ENCODE measurements around the gene PMFBP1. TPM values are rescaled to one million over a fixed set of nuclear protein-coding genes. Genes with fewer than 3 reads are reported as not detected.

PMFBP1 gene
- total and polyA plus RNA-seq, 10 of the 15 experiments (the other 5 are each of a cell fraction or from before 2014, with no cell fraction given): 0.40 to 2.3 (median 1.1) TPM

DNA sequence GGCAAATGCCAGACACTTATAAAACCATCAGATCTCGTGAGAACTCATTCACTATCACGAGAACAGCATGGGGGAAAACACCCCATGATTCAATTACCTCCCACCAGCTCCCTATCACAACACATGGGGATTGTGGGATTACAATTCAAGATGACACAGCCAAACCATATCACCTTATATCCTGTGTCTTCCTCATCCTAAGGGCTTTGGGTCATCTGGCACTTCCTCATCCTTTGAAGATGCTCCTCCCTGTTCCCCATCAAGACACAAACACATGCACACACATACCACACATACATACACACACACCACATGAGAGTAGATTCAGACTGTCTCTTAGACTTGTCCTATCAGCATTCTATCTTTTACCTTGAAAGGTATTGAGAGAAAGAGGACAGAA, 2.8 kb upstream of the PMFBP1 start:
- ChIA-PET RAD21 (ENCODE audit: unreplicated experiment) (no interaction called here), SMC1A (ENCODE audit: uncharacterized antibody, unreplicated experiment) (no interaction called here), POLR2A (no interaction called here), CTCF (no interaction called here)
- Histone ChIP-seq H4K20me1 (ENCODE audit: control insufficient read depth, insufficient read depth) (no peaks in the 10 kb centered on the region), H3K36me3 (ENCODE audit: control insufficient read depth in 2 of 2, insufficient read depth in 2 of 2, low read length in 1 of 2) (no peaks in the 10 kb centered on the region), H2AFZ (ENCODE audit: control insufficient read depth, low read depth, low read length) (no peak overlapping the region), H3K4me3 (no peak overlapping the region), H3K9me3 (replicated peaks; ENCODE audit: control insufficient read depth, insufficient read depth, low read length) (peaks cover 8% of the 10 kb centered on the region; the same call in 2 of the 3 replicates), H3K27ac (ENCODE audit: control insufficient read depth, insufficient read depth) (no peak overlapping the region), H3K27me3 (replicated peaks in 1 of 2; ENCODE audit: control insufficient read depth in 2 of 2, insufficient read depth in 2 of 2, low read length in 1 of 2) (no peaks in the 10 kb centered on the region), H3K79me2 (ENCODE audit: control insufficient read depth, insufficient read depth, low read length) (no peaks in the 10 kb centered on the region), H3K4me2 (ENCODE audit: control insufficient read depth, insufficient read depth) (no peak overlapping the region), H3K9ac (ENCODE audit: control insufficient read depth, insufficient read depth, low read length) (no peak overlapping the region), H3K4me1 (ENCODE audit: control insufficient read depth, insufficient read depth, low read length) (peaks cover 6% of the 10 kb centered on the region)
- no TSS peak for BruUV-seq (replicated peaks)
- WGBS (ENCODE audit: insufficient coverage, insufficient replicate concordance, low lambda C conversion rate, missing lambda C conversion rate): 41% methylated on average over 2 of the region's 2 CpGs
- ATAC-seq (no peak), FAIRE-seq (no peak), DNase-seq (ENCODE audit: low read depth, low spot score) (no peak)
- no peak for TF ChIP-seq IRF4 (IDR thresholded peaks at IDR 0.05; ENCODE audit: low read depth, low read length)
- TF ChIP-seq, protein P1, sequence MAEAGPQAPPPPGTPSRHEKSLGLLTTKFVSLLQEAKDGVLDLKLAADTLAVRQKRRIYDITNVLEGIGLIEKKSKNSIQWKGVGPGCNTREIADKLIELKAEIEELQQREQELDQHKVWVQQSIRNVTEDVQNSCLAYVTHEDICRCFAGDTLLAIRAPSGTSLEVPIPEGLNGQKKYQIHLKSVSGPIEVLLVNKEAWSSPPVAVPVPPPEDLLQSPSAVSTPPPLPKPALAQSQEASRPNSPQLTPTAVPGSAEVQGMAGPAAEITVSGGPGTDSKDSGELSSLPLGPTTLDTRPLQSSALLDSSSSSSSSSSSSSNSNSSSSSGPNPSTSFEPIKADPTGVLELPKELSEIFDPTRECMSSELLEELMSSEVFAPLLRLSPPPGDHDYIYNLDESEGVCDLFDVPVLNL (IDR thresholded peaks at IDR 0.05; ENCODE audit: low read depth, low read length): no peak
- no peak for TF ChIP-seq TCF7 (IDR thresholded peaks at IDR 0.05; ENCODE audit: borderline replicate concordance)
- no peak for TF ChIP-seq ASH2L (IDR thresholded peaks at IDR 0.05; ENCODE audit: borderline replicate concordance, low read depth)
- TF ChIP-seq ATF7 (IDR thresholded peaks at IDR 0.05; ENCODE audit: low read depth): no peak
- TF ChIP-seq TCF12 (IDR thresholded peaks at IDR 0.05; ENCODE audit: low read depth, low read length): no peak
- TF ChIP-seq MTA3 (IDR thresholded peaks at IDR 0.05; ENCODE audit: borderline replicate concordance, low read length): no peak
- no peak for TF ChIP-seq BCLAF1 (IDR thresholded peaks at IDR 0.05)
- intact Hi-C loops (cut with micrococcal nuclease; ENCODE audit: unreplicated experiment): no loop called here
- in situ Hi-C loops (cut with MboI): no loop called here
